Endothelial cell of hepatic sinusoid (primary cell): ENCODE results near the gene AMN1.
"Not testable (repeated sequence)": the region's sequence is repeated elsewhere in the genome, so short reads cannot be mapped to it uniquely, and the experiment has no call there.

Experiments
- in situ Hi-C: cut with HindIII; loops from 2 replicates; pipeline ENCODE4 v1.10.0; 2017; ENCODE audit warnings: low sequenced_read_pairs

Gene AMN1

DNA sequence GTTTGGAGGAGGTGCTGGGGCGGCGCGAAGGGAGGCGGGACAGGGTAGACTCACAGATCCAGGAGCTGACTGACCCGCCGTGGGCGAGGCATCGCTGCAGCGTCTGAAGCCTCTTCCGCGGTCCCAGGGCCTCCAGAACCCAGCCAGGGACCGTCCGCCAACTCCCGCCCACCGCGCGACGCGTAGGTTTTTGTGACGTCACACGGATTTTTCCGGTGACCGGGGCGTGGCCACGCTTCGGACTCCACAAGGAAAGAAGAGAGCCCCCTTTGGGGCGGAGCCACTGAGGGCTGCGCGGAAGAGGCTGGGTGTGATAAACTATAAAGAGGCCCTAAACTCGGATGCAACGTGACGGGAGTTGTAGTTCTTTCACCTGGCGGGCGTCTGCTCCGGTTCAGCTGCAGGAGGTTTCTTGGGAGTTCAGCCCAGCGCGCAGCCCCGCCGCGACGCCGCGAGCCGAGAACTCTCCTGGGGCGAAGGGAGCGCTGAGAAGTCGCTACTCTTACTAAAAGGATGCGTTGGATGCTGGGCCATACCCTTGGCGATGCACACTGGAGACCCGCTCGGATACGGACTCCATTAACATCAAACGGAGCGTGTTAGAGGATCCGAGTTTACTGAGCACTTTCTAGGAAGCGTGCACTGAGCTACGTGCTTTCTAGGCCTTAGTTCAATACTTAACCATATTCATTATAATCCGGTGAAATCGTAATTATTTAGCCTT lies at the start of gene AMN1:
Gene AMN1, minus strand, starts transcription at position 105 of the 724 bp plus-strand sequence. Its CDS starts 13 bp downstream, at position 92.
- in situ Hi-C loops: no loop called here

- in situ Hi-C loops: no loop called here
Measured at GRCh38 chr12:31773867-31774266, 45.0 kb upstream of the AMN1 start.

DNA sequence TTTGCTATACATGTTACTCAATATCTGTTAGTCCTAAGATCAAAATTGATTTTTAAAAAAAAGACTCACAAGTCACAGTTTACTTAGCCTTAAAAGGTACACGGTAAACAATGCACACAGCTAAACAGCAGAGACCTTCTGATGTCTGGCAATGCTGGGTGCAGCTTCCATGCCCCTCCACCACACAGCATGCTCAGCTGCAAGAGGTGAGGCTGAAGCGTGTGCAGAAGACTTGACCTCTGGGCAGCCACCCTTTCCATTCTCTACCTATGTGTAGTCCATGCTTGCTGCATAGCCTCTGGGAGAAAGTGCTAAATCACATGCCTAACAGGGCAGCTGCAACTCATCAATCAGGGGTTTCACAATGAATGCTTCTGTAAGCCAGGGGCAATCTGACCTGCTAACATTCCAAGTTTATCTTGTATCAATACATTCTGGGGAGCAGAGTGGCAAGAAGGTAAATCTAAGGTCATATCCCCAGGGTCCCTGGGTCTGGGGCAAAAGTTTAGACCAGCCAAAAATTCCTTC lies 44.5 kb upstream of the AMN1 start:
- in situ Hi-C loops: no loop called here

- in situ Hi-C loops: no loop called here
Measured at GRCh38 chr12:31772685-31773222, 43.9 kb upstream of the AMN1 start.

GRCh38 chr12:31772186-31772585 lies 43.4 kb upstream of the AMN1 start:
- in situ Hi-C loops: no loop called here

GRCh38 chr12:31768046-31768445 lies 39.2 kb upstream of the AMN1 start:
- in situ Hi-C loops: no loop called here

- in situ Hi-C loops: no loop called here
Measured at GRCh38 chr12:31765931-31766330, 37.1 kb upstream of the AMN1 start.

- in situ Hi-C loops: no loop called here
Measured at GRCh38 chr12:31759632-31760459, 31.0 kb upstream of the AMN1 start.

GRCh38 chr12:31758297-31758696 lies 29.5 kb upstream of the AMN1 start:
- in situ Hi-C loops: not testable (repeated sequence)

DNA sequence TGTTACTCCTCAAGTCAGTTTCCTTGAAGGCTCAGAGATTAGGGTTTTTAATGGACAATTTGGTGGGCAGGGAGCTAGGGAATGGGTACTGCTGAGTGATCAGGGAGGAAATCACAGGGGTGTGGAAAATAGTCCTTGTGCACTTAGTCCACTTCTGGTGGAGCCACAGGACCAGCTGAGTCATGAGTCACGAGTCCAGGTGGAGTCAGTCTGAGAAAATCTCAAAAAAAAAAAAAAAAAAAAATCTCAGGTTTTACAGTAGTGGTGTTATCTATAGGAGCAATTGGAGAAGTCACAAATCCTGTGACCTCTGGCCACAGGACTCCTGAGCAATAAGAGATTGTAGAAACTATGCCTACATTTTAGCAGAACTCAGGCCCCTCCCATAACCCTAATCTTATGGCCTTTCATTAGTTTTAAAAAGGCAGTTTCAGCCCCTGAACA lies 28.2 kb upstream of the AMN1 start:
- in situ Hi-C loops: no loop called here

DNA sequence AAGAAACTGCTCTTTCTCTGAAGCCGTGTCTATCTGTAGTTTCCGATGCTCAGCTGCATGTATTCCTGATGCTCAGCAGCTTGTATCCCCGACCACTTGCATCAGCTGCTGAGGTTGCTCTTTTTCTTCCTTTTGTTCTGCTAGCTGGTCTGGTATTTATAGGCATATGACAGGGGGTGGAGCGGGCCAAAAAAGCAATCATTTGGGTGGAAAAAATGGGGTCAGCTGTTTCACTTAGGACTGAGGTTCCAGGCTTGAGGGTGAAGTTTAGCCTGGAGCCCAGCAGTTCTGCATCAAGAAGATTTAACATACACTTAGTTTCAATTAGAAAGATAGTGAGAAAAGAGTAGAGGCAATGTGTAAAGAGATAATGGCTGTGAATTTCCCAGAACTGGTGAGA lies 23.6 kb upstream of the AMN1 start:
- in situ Hi-C loops: no loop called here

- in situ Hi-C loops: no loop called here
Measured at GRCh38 chr12:31751085-31751484, 22.3 kb upstream of the AMN1 start.

DNA sequence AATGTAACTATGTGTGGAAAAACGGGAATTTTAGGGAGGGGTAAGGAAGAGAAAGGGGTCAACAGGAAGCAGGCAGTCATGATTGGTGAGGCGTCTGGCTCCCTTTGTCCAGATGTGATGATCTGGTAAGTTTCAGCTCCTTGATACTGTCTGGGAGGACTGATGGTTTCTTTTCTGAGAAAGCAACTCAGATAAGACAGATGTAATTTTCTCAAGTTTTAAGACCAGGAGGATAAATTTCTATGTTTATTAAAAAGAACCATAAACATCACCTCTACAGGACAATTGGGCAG lies 21.9 kb upstream of the AMN1 start:
- in situ Hi-C loops: no loop called here

GRCh38 chr12:31749024-31749704 lies 20.3 kb upstream of the AMN1 start:
- in situ Hi-C loops: no loop called here

GRCh38 chr12:31745242-31745641 lies 16.4 kb upstream of the AMN1 start:
- in situ Hi-C loops: no loop called here

GRCh38 chr12:31744363-31744762 lies 15.5 kb upstream of the AMN1 start:
- in situ Hi-C loops: not testable (repeated sequence)

DNA sequence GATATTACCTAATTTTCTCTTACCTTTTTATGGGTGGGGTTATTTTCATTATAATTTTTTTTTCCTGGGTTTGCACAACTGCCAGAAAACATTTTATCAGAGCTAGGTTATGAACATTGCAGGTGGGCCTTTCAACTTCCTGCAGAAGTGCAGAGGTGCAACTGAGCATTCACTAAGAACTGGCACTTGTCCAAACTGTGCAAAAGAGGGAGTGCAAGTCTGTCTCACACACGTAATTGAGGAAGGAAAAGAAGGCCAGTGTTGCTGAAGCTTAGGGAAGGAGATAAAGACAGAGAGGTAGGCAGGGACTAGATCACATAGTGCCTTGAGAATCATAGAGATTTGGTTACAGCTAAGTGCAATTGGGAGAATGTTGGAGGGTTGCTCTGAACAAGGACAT lies 14.1 kb upstream of the AMN1 start:
- in situ Hi-C loops: no loop called here

DNA sequence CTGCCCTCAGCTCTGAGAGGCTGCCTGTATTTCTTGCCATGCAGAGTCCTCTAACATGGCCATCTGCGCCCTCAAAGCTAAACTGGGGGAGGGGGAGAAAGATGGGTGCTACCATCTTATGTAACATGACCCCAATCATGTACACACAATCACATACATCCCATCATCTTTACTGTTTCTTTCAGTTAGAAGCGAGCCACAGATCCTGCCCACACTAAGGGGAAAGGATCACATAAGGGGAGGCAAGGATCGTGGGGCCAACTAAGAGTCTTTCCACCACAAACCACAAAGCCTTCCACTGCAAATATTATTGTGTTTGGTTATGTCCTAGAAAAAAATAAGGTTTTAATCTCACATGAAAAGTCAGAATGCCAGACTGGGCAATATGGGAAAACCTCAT lies 11.8 kb upstream of the AMN1 start:
- in situ Hi-C loops: no loop called here

GRCh38 chr12:31737763-31738162 lies 8.9 kb upstream of the AMN1 start:
- in situ Hi-C loops: no loop called here

DNA sequence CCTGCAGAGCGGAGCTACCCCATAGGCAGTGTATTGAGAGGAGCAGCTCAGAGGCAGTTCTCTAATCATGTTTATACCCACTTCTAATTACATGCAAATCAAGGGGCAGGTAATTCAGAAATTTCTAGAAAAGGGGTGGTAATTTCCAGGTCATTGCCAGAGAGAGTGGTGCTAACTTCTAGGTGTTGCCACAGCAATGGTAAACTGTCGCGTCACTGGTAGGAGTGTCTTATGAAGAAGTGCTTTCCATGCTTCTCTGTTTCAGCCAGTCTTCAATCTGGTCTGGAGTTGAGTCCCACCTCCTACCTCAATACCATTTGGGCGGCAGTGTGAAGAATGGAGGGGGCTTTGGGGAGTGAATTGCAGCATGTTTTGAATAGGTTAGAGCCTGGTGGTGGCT lies 8.5 kb upstream of the AMN1 start:
- in situ Hi-C loops: no loop called here

GRCh38 chr12:31736472-31736871 lies 7.7 kb upstream of the AMN1 start:
- in situ Hi-C loops: no loop called here
